KBM-7 (cell line): ENCODE measurements around the gene PHACTR2.
"Not testable (repeated sequence)": the region's sequence is repeated elsewhere in the genome, so short reads cannot be mapped to it uniquely, and the experiment has no call there.

Experiments
- DNase-seq: peaks from one replicate; pipeline ENCODE4 v3.0.0-alpha.2; 2015
- in situ Hi-C: fragments of 300-500 bp; cut with MboI; formaldehyde crosslinking; loops from 2 replicates; pipeline ENCODE4 v1.14.3; 2020; ENCODE audit warnings: low sequenced_read_pairs, low pct_unique_long_range_greater_than_20kb, mixed read lengths

PHACTR2 gene

DNA sequence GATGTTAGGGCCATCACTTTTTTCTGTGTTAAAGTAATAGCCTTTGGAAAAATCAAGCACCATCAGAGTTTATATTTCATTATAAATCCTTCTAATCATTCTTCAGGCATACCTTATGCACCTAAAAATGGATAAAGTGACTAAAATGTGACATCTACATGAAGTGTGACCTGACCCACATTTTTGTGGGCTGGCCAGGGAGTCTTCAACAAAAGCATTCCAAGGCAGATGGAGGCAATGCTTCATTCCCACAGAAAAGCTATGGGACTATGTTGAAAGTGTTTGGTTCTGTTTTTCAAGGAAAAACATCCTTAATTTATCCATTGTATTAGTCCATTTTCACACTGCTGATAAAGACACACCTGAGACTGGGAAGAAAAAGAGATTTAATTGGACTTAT is 106.6 kb downstream of the PHACTR2 start:
- DNase-seq = no peak

DNA sequence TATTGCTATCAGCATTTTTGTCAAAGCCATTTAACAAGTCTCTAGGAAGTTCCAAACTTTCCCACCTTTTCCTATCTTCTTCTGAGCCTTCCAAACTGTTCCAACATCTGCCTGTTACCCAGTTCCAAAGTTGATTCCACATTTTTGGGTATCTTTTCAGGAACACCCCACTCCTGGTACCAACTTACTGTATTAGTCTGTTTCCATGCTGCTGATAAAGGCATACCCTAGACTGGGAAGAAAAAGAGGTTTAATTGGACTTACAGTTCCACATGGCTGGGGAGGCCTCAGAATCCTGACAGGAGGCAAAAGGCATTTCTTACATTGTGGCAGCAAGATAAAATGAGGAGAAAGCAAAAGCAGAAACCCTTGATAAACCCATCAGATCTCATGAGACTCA is 108.6 kb downstream of the PHACTR2 start:
- DNase-seq, in situ Hi-C loops: not testable (repeated sequence)

More for the DNA sequence above, 106.6 kb downstream of the PHACTR2 start:
- in situ Hi-C loops = no loop called here

DNA sequence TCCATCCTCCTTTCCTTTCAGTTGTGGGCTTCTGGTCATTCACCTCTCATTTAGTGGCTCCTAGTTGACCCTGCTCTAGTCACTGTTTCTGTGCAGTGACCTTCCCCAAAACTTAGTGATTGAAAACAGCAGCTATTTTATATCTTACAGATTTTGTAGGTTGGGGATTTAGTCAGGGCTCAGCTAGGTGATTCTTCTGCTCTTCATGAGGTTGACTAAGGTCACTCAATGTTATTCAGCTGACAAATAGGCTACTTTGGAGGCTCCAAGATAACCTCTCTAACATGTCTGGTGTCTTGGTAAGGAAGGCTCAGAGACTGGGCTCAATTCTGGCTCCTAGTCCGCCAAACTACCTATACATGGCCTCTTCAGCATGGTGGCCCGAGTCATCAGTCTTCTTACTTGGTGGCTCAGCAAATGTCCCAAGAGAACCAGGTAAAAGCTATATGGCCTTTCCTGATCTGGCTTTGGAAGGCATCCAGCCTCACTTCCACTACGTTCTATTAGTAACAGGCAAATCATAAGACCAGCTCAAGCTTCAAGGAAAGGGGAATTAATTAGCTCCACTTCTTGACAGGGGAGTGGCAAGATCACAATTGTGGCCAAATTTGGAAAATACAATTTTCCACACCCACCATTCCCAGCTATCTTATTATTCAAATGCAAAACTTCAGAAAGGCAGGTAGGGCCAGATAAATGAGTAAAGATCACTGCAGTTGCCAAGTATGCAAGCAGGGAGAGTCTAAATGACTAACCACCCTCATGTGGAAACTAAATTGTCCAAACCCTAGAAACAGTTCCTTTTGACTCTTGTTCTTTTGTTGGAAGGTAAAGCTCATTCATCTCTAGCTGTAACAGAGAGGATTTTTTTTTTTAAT is 114.9 kb downstream of the PHACTR2 start:
- in situ Hi-C loops = no loop called here
- no peak for DNase-seq

DNA sequence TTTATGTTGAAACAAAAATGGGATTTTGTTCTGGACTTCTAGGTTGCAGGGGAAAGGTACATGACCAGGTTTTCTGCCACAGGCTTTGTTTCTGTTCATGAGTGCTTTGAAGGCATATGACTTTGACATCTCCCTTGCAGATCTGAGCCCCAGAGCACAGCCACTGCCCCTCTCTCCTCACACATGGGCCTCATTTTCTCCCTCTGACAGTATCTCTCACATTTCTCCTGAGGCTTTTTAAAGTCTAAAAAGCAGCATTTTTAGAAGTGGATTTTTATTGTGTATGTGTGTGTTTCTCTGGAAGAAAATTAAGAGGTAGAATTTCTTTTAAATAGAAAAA is 115.5 kb downstream of the PHACTR2 start:
- DNase-seq = no peak
- in situ Hi-C loops = no loop called here

DNA sequence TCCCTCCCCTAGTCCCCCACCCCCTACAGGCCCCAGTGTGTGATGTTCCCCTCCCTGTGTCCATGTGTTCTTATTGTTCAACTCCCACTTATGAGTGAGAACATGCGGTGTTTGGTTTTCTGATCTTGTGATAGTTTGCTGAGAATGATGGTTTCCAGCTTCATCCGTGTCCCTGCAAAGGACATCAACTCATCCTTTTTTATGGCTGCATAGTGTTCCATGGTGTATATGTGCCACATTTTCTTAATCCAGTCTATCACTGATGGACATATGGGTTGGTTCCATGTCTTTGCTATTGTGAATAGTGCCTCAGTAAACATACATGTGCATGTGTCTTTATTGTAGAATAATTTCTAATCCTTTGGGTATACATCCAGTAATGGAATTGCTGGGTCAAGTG is 118.8 kb downstream of the PHACTR2 start:
- DNase-seq, in situ Hi-C loops: not testable (repeated sequence)

DNA sequence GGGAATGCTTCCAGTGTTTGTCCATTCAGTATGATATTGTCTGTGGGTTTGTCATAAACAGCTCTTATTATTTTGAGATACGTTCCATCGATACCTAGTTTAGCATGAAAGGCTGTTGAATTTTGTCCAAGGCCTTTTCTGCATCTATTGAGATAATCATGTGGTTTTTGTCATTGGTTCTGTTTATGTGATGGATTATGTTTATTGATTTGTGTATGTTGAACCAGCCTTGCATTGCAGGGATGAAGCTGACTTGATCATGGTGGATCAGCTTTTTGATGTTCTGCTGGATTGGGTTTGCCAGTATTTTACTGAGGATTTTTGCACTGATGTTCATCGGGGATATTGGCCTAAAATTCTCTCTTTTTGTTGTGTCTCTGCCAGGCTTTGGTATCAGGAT is 120.7 kb downstream of the PHACTR2 start:
- DNase-seq, in situ Hi-C loops: not testable (repeated sequence)

DNA sequence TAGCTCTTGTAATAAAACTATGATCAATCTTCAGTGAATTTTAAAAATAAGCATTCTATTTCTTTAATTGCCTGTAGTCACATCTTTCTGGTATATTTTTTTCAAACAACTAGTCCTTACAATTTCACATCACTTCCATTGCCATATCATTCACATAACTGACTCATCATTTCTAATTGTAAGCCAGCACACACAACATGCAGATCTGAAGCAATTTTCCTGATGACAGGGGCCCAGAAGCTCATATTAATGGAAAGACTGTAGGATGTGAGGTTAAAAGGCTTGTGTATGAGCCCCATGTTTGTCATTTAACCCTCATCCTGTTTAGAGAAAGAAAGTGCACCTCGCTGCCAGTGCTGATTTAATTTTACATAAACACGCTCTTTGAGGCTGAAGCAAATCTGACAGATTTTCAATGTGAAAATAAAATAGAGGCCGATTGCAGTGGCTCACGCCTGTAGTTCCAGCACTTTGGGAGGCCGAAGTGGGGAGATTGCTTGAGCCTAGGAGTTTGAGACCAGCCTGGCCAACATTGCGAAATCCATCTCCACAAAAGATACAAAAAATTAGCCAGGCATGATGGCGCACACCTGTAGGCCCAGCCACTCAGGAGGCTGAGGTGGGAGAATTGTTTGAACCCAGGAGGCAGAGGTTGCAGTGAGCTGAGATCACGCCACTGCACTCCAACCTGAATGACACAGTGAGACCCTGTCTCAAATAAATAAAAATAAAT is 125.2 kb downstream of the PHACTR2 start:
- in situ Hi-C loops = no loop called here
- DNase-seq = no peak

DNA sequence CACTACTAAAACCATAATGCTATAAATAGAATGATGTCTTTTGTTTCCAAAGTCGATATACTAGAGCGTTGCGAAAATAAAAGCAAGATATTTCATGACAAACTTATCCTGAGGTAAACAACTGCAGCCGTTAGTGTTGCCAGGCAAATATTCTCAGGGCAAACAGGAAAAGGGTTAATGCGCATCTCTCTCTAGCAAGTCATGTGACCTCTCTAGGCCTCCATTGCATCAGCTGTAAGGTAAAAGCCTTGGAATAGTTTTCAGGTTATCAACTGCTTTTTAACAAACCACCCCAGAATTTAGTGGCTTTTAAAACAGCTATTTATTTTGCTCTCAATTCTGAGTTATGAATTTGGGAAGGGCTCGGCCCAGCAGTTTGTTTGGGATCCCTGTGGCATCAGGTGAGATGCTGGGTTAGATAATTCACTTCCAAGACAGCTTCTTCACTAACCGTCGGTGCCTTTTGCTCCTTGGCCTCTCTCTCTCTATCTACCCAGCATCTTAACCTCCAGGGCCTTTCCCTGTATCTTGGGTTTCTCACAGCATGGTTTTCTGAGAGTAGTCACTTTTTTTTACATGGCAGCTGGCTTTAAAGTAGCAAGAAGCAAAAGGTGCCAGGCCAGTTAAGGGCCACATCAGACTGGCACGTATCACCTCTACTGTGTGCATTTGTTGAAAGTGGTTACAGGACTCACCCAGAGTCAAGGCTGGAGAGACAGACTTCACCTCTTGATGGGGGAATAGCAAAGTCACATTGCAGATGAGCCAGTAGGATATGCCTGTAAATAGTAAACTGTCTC is 126.2 kb downstream of the PHACTR2 start:
- DNase-seq = no peak
- in situ Hi-C loops = no loop called here

DNA sequence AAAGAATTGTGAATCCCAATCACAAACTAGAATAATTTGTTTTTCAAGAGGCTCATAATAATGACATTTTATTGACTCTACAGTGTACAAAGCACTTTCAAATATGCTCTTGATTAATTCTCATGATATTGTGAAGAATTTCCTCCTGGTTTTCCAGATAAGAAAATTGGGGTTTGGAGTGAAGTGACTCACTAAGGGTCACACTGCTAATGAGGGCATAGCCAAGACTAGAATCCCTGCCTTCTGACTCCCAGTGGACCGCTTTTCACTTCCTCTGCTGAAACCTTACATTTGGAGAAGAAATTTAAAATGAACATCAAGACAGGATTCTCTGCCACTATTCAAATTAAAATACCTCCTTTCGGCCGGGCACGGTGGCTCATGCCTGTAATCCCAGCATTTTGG is 127.1 kb downstream of the PHACTR2 start:
- in situ Hi-C loops = no loop called here

DNA sequence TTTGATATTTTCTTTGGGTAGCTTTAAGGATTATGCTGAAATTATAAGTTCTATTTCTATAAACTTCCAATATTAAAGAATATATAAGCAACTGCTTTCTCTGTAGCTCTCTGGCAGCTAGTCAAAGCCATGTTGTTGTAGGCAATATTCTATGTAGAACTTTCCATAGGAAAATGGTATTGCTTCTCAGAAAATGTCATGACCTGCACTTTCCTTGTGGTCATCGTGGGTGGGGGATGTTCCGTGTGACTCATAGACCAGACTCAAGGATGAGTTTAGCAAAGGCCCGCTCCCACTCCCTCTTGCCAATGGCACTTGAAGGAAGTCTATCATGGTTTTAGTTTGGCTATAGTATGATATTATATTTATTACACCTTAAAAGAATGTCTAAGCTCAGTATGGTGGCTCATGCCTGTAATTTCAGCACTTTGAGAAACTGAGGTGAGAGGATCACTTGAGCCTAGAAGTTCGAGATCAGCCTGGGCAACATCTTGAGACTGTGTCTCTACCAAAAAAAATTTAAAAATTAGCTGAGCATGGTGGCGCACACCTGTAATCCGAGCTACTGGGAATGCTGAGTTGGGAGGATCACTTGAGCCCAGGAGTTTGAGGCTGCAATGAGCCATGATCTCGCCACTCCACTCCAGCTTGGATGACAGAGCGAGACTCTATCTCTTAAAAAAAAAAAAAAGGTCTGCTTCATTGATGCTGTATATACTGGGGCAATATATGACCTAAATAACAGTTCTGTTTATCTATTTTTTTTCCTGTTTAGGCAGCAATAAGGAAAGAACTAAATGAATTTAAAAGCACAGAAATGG is 128.7 kb downstream of the PHACTR2 start:
- in situ Hi-C loops = no loop called here
- DNase-seq = peak; percentile 26

More for the DNA sequence above, 127.1 kb downstream of the PHACTR2 start:
- DNase-seq = no peak

DNA sequence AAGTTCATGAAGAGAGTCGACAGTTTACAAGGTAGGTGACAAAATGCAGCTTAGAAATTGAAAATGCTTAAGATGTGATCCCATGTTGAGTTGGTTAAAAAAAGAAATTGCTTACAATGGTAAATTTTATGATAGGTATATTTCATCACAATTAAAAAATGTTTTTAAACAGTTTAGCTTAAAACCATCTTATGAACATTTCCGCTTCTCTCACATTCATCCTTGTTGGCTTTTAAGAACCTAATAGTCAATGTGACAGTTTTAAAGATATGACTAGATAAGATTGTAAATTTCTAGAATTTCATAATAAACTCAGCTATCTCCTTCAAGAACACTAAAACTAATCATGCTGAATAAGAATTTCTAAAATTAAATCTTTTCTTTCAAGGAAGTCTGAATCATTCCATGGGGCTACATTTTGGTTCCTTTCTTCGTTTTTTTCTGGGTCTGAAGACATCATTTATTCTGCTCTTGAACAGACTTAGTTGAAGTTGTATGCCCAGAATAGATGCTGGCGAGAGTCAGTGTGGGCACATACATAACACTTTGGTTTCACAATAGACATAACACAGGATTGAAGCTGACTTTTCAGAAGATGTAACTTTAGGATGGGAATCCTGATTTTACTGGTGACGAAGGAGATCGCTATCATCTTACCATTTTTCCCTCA is 129.5 kb downstream of the PHACTR2 start:
- no peak for DNase-seq
- in situ Hi-C loops = no loop called here

DNA sequence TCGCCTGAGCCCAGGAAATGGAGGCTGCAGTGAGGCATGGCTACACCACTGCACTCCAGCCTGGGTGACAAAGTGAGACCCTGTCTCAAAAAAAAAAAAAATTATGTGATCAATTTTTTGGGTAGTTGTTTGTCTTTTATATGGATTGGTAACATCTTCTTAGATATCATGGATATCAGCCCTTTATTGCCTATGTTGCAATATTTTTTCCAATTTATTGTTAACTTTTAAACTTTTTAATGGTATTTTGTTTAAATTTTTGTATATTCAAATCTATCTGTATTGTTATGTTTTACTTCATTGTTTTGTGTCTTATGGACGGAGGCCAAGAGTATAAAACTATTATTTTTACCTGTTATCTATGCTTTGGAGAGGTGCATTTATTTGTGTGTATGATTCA is 133.0 kb downstream of the PHACTR2 start:
- DNase-seq = no peak
- in situ Hi-C loops = no loop called here

DNA sequence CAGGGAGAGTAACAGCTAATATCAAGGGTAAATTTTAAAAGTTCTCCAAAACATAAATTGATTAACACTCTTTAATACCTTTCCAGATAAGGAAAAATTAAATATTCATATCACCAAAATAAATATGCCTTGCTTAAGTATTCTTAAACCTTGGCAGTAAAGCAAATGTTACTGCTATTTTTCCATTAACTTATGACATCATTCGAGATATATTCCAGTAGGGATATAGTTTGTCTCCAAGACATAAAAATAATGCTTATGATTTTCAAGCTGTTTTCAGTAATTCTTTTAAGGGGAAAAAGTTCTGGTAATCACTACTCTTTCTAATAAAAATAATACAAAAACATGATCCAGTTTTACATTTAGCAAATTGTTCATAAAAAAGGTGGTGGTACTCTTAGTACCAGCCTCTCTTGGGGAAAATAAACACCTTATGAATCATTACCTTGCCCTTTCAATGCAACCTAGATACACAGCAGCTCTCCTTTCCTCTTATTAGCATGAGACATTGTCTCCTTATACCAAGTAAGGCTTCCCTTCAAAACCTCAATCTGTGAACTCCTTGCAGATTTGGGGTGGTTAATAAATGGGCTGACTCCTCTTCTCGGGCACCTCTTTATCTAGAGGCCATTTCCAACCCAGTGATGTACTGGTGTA is 133.9 kb downstream of the PHACTR2 start:
- no peak for DNase-seq
- in situ Hi-C loops = no loop called here

DNA sequence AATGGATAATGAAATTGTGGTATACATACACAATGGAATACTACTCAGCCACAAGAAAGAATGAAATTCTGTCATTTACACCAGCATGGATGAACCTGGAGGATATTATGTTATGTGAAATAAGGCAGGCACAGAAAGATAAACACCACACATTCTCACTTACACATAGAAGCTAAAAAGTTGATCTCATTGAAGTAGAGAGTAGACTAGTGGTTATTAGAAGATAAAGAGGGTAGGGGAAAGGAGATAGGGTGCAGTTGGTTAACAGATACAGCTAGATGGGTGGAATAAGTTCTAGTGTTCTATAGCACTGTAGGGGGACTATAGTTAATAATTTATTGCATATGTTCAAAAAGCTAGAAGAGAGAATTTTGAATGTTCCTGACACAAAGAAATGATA is 139.9 kb downstream of the PHACTR2 start:
- in situ Hi-C loops = no loop called here
- DNase-seq = no peak

DNA sequence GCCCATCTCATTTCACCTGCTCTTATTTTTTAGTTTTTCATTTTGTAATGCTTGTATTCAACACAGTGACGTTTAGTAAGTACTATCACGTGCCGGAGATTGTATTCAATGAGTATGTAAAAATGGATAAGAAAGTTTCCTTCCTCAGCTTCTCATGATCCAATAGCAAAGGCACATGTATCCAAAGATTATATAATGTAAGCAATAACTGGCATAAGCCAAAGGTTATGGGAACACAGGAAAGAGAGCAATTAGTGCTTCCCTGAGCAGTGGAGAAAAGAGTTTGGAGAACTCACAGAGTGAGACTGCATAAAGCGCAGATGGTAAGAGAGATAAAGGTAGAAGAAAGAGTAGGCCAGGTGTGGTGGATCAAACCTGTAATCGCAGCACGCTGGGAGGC is 143.6 kb downstream of the PHACTR2 start:
- DNase-seq = no peak
- in situ Hi-C loops = no loop called here

DNA sequence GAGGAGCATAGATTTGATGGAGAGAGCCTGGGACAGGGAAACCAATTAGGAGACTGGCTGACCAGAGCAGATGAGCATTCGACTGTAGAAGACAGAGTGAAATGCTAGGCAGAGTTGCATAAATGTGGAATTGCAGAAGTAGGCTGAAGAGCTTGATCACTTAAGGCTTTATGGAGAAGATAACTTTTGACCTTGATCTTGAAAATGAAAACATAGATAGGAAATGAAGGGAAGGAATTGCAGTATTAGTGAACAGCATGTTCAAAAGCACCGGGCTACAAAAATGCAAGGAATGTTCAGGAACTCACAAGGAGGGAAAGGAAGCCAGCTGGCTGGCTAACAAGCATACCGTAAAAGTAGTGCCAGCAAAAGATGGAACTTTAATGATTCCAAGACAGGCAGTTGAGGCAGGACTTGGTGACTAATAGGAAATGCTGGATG is 144.8 kb downstream of the PHACTR2 start:
- in situ Hi-C loops = no loop called here
- no peak for DNase-seq

DNA sequence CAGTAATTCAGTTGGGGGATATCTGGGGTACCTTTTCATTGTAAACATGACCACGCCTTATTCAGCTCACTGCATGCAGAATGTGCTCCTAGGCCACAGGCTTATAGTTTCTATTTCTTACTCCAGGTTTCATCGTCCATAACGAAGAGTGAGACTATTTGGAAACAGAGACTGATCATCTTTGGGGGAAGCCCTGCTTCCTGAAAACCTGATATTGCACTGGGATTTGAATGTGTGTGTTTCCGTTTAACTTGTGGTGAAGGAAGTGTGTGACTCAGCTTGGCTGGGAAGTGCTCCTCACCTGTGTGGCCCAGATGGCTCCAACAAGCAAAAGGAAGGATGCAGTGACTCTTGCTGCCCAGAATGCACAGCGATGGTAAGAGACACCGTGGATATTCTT is 145.8 kb downstream of the PHACTR2 start:
- no peak for DNase-seq
- in situ Hi-C loops = no loop called here

DNA sequence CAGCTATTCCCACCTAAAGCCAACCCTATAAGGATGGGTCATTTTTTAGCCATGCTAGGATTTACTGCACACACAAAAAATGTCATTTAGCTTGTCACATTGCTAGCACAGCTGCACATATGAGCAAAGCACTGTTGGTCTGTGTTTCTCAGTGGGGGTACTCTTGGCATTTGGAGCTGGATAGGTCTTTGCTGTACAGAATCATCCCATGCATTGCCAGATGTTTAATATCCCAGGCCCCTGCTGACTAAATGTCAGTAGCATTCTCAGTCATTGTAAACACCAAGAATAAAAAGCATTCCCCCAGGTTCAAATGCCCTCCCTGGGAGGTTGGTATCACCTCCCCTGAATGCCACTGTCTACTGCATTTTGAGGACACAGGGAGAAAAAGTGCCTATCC is 150.8 kb downstream of the PHACTR2 start:
- no peak for DNase-seq

More for the DNA sequence above, 150.8 kb downstream of the PHACTR2 start:
- in situ Hi-C loops = no loop called here
